ENCODE data around the gene SPACDR. TPM values are rescaled to one million over a fixed set of nuclear protein-coding genes. Genes with fewer than 3 reads are reported as not detected.

Gene SPACDR
- total RNA-seq, 1 donor from 2014 or later = not detected

DNA sequence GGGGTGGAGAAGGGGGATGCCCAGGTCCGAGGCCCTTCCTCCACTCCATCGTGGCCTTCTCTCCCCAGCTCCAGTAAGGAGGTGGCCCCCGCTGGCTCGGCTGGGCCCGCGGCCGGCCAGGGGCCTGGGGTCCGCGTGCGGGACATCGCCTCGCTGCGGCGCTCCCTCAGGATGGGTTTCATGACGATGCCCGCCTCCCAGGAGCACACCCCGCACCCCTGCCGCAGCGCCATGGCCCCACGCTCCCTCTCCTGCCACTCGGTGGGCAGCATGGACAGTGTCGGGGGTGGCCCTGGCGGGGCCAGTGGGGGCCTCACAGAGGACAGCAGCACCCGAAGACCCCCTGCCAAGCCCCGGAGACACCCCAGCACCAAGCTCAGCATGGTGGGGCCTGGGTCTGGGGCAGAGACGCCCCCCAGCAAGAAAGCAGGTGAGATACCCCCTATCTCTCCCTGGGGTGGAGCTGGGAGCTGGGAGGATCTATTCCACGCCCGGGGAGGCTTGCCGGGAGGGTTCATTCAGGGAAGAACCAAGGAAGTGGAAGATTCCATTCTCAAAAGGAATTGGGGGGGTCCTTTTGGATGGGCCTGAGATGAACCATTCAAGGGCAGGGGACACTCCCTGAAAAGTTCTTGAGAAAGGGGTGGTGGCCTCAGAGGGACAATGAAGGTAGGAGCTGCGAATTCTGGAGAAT, 22.8 kb upstream of the SPACDR start:
- no peaks in the 10 kb centered on the region for H3K36me3 ChIP-seq (ENCODE audit: control insufficient read depth, insufficient read depth, low read length)
- DNase-seq (ENCODE audit: low read depth) = no peak
- no peak overlapping the region for H3K4me3 ChIP-seq (ENCODE audit: low read depth, low read length)
- peaks cover 3% of the 10 kb centered on the region for H3K27me3 ChIP-seq (ENCODE audit: control insufficient read depth, insufficient read depth, low read length)
- no peak for TF ChIP-seq CTCF (IDR thresholded peaks at IDR 0.05; ENCODE audit: insufficient read depth, low read length, poor library complexity, severe bottlenecking)

DNA sequence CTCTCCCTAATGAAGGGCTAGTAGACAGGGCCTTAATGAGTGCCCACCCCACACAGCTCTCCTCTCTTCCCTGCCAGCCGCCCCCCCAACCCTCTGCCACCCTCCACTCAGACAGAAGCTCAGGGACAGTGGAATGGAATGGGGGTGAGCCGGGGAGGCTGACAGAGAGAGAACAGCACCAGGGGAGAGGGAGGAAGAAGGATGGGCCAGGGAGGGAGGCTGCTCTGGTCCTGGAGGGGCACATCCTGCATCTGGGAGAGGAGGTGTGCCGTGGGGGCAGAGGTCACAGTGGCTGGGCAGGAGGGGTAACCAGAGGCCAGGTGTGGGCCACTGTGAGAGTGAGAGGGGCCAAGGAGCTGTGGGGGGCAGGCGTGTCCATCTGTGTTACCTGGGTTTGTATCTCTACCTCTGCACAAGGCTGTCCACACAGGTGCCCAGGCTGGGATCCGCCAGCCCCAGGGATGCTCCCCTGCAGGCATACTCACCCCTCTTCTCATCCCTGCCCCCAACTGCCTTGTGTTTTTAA, 22.1 kb upstream of the SPACDR start:
- no peak for DNase-seq (ENCODE audit: low read depth)
- TF ChIP-seq CTCF (IDR thresholded peaks at IDR 0.05; ENCODE audit: insufficient read depth, low read length, poor library complexity, severe bottlenecking) = no peak
- no peaks in the 10 kb centered on the region for H3K36me3 ChIP-seq (ENCODE audit: control insufficient read depth, insufficient read depth, low read length)
- H3K27me3 ChIP-seq (ENCODE audit: control insufficient read depth, insufficient read depth, low read length) = peaks cover 3% of the 10 kb centered on the region
- no peak overlapping the region for H3K4me3 ChIP-seq (ENCODE audit: low read depth, low read length)

- Histone ChIP-seq H3K27me3 (ENCODE audit: control insufficient read depth, insufficient read depth, low read length) (peaks cover 3% of the 10 kb centered on the region), H3K4me3 (ENCODE audit: low read depth, low read length) (no peak overlapping the region), H3K36me3 (ENCODE audit: control insufficient read depth, insufficient read depth, low read length) (no peaks in the 10 kb centered on the region)
- DNase-seq (ENCODE audit: low read depth) = no peak
- TF ChIP-seq CTCF (IDR thresholded peaks at IDR 0.05; ENCODE audit: insufficient read depth, low read length, poor library complexity, severe bottlenecking) = no peak
These were observed 21.4 kb upstream of the SPACDR start for GRCh38 chr7:100485471-100485876.

DNA sequence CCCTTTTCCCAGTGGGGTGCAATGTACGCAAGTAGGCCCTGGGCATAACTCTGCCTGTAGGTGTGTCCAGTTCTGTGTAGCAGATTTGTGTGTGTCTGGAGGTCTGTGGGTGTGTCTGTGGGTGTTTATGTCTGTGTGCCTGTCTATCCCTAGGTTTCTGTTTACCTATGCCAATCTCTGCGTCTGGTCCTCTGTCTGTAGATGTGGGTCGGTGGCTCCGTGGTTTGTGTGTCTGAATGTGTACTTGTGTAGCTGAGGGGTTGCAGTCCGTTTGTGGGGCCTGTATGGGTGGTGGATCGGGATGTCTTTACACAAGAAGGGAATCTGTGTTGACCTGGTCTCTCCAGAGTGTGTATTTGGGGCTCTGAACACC, 20.6 kb upstream of the SPACDR start:
- no peak for DNase-seq (ENCODE audit: low read depth)
- no peak for TF ChIP-seq CTCF (IDR thresholded peaks at IDR 0.05; ENCODE audit: insufficient read depth, low read length, poor library complexity, severe bottlenecking)
- Histone ChIP-seq H3K27me3 (ENCODE audit: control insufficient read depth, insufficient read depth, low read length) (no peaks in the 10 kb centered on the region), H3K4me3 (ENCODE audit: low read depth, low read length) (no peak overlapping the region), H3K36me3 (ENCODE audit: control insufficient read depth, insufficient read depth, low read length) (no peaks in the 10 kb centered on the region)

DNA sequence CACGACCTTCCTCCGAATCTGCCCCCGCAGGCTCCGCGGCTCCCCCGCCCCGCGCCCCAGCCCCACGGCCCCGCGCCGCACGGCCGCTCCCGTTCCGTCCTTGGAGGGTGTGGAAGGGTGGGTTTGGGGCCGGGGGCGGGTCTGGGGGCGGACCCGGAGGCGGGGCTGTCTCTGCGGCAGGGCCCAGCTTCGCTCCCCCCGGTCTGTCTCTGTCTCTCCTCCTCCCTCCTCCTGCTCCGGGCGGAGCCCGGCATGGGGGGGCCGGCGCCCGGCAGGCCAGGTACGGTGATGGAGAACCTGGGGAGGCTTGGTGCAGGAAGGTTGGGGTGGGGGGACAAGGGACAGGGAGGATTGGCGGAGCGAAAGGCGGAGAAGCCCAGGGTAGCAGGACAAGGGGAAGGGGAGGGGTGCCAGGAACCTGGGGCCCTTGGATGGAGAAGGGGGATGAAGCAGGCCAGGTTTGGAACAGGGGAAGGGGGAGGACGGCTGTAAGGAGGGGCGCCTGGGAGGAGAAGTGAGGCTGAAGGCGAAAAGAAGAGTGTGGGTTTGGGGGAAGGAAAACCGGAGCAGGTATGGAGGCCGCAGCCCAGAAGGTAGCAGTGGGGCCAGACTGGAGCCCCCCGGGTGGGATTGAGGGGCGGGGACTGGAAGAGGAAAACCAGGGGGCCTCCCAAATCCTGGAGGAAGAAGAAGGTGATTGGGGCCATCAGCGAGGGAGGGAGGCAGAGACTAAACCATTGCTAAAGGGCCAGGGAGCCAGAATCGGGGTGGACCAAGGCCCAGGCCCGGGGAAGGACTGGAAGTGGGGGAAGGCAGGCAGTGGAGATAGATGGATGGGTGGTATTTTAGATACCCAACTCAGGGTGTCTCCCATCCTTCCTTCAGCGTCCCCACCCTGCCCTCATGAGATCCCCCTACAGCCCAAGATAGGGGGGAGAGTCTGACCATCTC, 19.9 kb upstream of the SPACDR start, which contains the start of gene NYAP1:
Gene NYAP1, plus strand, starts transcription at position 206 of the 951 bp plus-strand sequence. CDS start 1,385 bp downstream, outside the sequence.
- Histone ChIP-seq H3K4me3 (ENCODE audit: low read depth, low read length) (peak within 1 kb of the TSS; percentile 52), H3K27me3 (ENCODE audit: control insufficient read depth, insufficient read depth, low read length) (no peaks in the 10 kb centered on the region), H3K36me3 (ENCODE audit: control insufficient read depth, insufficient read depth, low read length) (no peaks in the 10 kb centered on the region)
- no peak for TF ChIP-seq CTCF (IDR thresholded peaks at IDR 0.05; ENCODE audit: insufficient read depth, low read length, poor library complexity, severe bottlenecking)
- no peak for DNase-seq (ENCODE audit: low read depth)

Data from kidney epithelial cell (primary cell).